ENCODE results near the gene MB. TPM values are rescaled to one million over a fixed set of nuclear protein-coding genes. Genes with fewer than 3 reads are reported as not detected.

MB gene
- total RNA-seq, 2 experiments from 2014 or later: not detected

GRCh38 chr22:35564975-35565867 lies 51.9 kb downstream of the MB start:
- H3K36me3 ChIP-seq (ENCODE audit: insufficient read depth, low read length): no peaks in the 10 kb centered on the region
- no peaks in the 10 kb centered on the region for H3K4me1 ChIP-seq (ENCODE audit: insufficient read depth, low read length, poor library complexity, severe bottlenecking)
- no peaks in the 10 kb centered on the region for H3K79me2 ChIP-seq (ENCODE audit: insufficient read depth, low read depth, low read length)
- intact Hi-C loops (cut with micrococcal nuclease; ENCODE audit: unreplicated experiment): no loop called here
- BruUV-seq (replicated peaks): no TSS peak
- no peaks in the 10 kb centered on the region for H4K20me1 ChIP-seq (ENCODE audit: insufficient read depth, low read length)
- DNase-seq (ENCODE audit: low spot score): no peak
- no peaks in the 10 kb centered on the region for H3K9me2 ChIP-seq (ENCODE audit: insufficient read depth, low read length)
- POLR2A ChIA-PET: interaction anchor here (0.9 kb wide), 1 partner anchor 52 kb away, joined by 3 read pairs; no protein-coding TSS in a partner anchor
- no peak for TF ChIP-seq CTCF (conservative IDR thresholded peaks at IDR 0.05; ENCODE audit: low read length)
- TF ChIP-seq EZH2phosphoT487 (IDR thresholded peaks at IDR 0.05; ENCODE audit: borderline replicate concordance, low read depth, low read length): no peak
- CTCF ChIA-PET (ENCODE audit: unreplicated experiment): no interaction called here
- no peak overlapping the region for H3K4me2 ChIP-seq (ENCODE audit: low read length)
- no peak overlapping the region for H3K27ac ChIP-seq (ENCODE audit: low read depth, low read length, poor library complexity, severe bottlenecking)
- H3K4me3 ChIP-seq (ENCODE audit: low read depth, low read length, poor library complexity, severe bottlenecking): no peak overlapping the region
- H2AFZ ChIP-seq (ENCODE audit: low read length): no peak overlapping the region
- no peaks in the 10 kb centered on the region for H3K9me3 ChIP-seq (ENCODE audit: low read length)

- POLR2A ChIA-PET: no interaction called here
- intact Hi-C loops (cut with micrococcal nuclease; ENCODE audit: unreplicated experiment): no loop called here
- Histone ChIP-seq H3K4me2 (ENCODE audit: low read length) (no peak overlapping the region), H3K4me1 (ENCODE audit: insufficient read depth, low read length, poor library complexity, severe bottlenecking) (no peaks in the 10 kb centered on the region), H3K9me2 (ENCODE audit: insufficient read depth, low read length) (no peaks in the 10 kb centered on the region), H3K9me3 (ENCODE audit: low read length) (no peaks in the 10 kb centered on the region), H3K79me2 (ENCODE audit: insufficient read depth, low read depth, low read length) (no peaks in the 10 kb centered on the region), H3K4me3 (ENCODE audit: low read depth, low read length, poor library complexity, severe bottlenecking) (no peak overlapping the region), H3K27ac (ENCODE audit: low read depth, low read length, poor library complexity, severe bottlenecking) (no peak overlapping the region), H3K36me3 (ENCODE audit: insufficient read depth, low read length) (no peaks in the 10 kb centered on the region), H4K20me1 (ENCODE audit: insufficient read depth, low read length) (no peaks in the 10 kb centered on the region), H2AFZ (ENCODE audit: low read length) (no peak overlapping the region)
- DNase-seq (ENCODE audit: low spot score): no peak
- CTCF ChIA-PET (ENCODE audit: unreplicated experiment): no interaction called here
- TF ChIP-seq EZH2phosphoT487 (IDR thresholded peaks at IDR 0.05; ENCODE audit: borderline replicate concordance, low read depth, low read length) (no peak), CTCF (conservative IDR thresholded peaks at IDR 0.05; ENCODE audit: low read length) (no peak)
- no TSS peak for BruUV-seq (replicated peaks)
These were observed 53.9 kb downstream of the MB start for GRCh38 chr22:35563211-35563610.

Data from OCI-LY7 (cell line).